Hematopoietic multipotent progenitor cell treated with erythropoietin and hydrocortisone succinate and interleukin-3 and kit ligand, for 15 days (in vitro differentiated cells): ENCODE data around the gene SNTA1.
"Not testable (repeated sequence)": the region's sequence is repeated elsewhere in the genome, so short reads cannot be mapped to it uniquely, and the experiment has no call there.

Source experiments
- DNase-seq: peaks from one replicate; pipeline ENCODE4 v3.0.0-alpha.2; 2015; ENCODE audit warnings: low spot score

The SNTA1 gene

DNA sequence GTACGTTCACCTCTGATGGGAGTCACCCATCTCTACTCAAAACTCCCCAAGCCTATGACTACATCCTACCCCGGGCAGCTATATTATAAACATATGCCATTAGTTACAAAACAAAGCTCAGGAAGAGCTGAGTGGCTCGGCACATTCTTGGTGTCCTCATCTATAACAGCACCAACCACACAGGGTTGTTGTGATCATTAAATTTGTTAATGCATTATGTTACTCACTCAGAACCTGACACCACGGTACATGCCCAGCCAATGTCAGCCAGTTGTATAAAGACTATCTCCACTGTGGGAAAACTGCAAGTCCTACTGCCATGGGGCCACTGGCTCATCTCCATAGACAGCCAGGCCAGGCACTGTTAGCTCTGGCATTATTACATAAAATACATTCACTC, 50.0 kb downstream of the SNTA1 start:
- no peak for DNase-seq

DNA sequence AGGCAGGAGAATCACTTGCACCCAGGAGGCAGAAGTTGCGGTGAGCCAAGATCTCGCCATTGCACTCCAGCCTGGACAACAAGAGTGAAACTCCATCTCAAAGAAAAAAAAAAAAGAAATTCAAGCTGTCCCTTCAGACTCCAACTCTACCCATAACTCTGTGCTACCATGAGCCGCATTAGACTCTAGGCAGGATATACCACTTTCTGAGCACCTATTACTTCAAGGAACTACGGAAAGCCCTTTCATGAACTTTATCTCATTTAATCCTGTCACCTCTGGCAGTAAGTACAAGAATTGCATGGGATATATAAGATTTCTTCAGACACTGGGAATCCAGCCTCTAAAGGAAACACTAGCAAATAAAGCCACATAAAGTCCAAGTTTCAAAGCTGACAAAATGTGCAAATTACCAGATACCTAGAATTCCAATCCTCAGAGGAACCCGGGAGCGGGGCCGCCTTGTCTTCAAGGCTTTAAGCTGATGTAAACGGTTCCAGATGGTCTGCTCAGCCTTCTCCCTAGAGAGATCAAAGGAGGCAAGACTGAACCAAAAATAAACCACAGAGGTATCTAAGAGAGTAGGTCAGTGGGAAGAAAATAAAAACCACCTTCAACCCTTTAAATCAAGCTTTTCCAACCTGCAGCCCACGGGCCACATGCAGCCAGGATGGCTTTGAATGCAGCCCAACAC, 51.7 kb downstream of the SNTA1 start:
- no peak for DNase-seq

DNA sequence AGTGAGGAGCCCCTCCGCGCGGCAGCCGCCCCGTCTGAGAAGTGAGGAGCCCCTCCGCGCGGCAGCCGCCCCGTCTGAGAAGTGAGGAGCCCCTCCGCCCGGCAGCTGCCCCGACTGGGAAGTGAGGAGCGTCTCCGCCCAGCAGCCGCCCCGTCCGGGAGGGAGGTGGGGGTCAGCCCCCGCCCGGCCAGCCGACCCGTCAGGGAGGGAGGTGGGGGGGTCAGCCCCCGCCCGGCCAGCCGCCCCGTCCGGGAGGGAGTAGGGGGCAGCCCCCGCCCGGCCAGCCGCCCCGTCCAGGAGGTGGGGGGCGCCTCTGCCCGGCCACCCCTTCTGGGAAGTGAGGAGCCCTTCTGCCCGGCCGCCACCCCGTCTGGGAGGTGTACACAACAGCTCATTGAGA, 54.2 kb downstream of the SNTA1 start:
- DNase-seq = not testable (repeated sequence)

DNA sequence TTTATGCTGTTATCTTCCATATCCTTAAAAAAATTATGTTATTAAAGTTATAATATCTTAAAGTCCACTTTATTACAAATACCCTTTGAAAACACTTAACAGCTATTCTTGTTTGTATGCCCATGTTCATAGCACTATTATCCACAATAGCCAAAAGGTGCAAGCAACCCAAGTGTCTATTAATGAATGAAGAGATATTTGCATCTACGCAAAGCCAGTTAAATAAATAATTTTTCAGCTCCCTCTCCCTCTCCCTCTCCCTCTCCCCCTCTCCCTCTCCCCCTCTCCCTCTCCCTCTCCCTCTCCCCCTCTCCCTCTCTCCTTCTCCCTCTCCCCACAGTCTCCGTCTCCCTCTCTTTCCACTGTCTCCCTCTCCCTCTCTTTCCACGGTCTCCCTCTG, 55.3 kb downstream of the SNTA1 start:
- no peak for DNase-seq

- DNase-seq = no peak
These were observed 56.4 kb downstream of the SNTA1 start for GRCh38 chr20:33387177-33387576.

DNA sequence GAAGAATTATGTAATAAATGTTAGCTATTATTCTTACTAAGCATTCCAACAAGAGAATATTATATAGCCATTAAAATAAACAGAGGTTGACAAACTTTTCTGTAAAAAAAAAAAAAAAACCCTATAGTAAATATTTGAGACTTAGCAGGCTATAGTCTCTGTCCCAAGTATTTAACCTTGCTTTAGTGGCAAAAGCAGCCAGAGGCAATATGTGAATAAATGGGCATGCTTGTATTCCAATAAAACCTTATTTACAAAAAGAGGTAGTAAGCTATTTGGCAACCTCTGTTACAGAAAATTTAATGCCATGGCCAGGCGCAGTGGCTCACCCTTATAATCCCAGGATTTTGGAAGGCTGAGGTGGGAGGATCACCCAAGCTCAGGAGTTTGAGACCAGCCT, 56.9 kb downstream of the SNTA1 start:
- DNase-seq = no peak

GRCh38 chr20:33377366-33377765, 66.2 kb downstream of the SNTA1 start:
- DNase-seq = no peak

GRCh38 chr20:33373735-33374605, 69.6 kb downstream of the SNTA1 start:
- DNase-seq = no peak

GRCh38 chr20:33372993-33373441, 70.5 kb downstream of the SNTA1 start:
- no peak for DNase-seq

GRCh38 chr20:33370291-33370690, 73.3 kb downstream of the SNTA1 start:
- no peak for DNase-seq

DNA sequence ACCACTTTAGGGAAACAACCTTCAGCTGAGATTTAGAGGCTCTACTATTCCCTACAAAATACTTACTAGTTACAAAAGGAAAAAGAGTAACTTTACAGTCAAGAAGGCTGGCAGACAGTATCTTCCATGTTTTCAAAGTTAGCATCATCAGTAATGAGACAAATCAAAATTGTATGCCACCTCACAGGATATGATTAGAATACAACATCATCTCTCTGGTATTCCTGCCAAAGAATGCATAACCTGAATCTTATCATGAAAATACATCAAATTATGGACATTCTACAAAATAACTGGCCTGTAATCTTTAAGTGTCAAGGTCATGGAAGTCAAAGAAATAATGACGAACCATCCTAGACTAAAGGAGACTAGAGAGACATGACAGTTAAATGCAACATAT, 80.7 kb downstream of the SNTA1 start:
- DNase-seq = no peak

DNA sequence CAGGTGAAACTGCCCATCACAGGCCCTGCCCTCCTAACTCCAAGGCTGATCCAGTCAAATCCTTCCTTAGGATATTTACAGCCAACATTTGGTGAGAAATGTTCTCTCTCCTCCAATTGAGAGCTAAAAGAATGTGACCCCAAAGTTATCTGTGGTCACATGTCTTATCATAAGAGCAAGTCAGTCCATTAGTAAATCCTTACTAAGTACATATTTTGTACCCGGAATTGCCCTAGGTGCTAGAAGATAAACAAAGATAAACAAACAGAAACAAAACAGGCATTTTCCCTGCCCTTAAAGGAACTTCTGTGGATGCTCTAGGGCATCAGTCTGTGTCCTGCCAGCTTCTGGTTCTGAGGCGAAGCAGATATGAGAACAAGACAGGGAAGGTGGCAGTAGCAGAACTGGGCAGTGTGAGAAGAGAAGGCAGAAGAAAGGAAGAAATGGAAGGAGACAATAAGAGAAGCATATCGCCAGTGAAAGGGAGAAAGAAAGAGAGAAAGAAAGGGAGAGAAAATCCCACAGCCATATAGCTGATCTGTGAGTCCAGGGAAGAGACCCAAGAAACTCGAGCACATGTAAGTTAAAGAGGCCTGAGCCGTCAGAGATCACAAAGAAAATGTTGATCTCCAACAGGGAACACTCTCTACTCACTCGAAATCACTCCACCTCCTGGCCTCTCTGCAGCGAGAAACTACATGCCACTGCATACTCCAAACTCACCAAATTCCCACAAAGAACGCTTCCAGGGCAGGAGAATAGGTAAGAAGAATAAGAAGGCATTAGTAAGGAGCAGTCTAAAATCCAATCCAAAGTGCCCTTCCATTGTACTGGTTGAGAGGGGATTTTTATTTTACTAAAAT, 83.9 kb downstream of the SNTA1 start:
- no peak for DNase-seq
